Hematopoietic multipotent progenitor cell (in vitro differentiated cells): ENCODE results near the gene MAGED4B. TPM values are rescaled to one million over a fixed set of nuclear protein-coding genes. Genes with fewer than 3 reads are reported as not detected.
"Not testable (repeated sequence)": the region's sequence is repeated elsewhere in the genome, so short reads cannot be mapped to it uniquely, and the experiment has no call there.

Experiments used
- DNase-seq, 3 donors: peaks; one replicate each; pipeline ENCODE4 v3.0.0-alpha.2; 2011 to 2015; ENCODE audit warnings: low read depth in 2 of 3, low spot score in 2 of 3
- small RNA-seq: library from RNA; depleted of rRNA; stranded (forward); fragments of <200 nt; gene quantifications from one replicate; pipeline ENCODE3, GENCODE V24; 2012
- total RNA-seq: library from RNA; depleted of rRNA; stranded (reverse); fragments of >200 nt; gene quantifications from one replicate; pipeline ENCODE4 v1.2.3, GENCODE V29; 2012

The MAGED4B gene, protein sequence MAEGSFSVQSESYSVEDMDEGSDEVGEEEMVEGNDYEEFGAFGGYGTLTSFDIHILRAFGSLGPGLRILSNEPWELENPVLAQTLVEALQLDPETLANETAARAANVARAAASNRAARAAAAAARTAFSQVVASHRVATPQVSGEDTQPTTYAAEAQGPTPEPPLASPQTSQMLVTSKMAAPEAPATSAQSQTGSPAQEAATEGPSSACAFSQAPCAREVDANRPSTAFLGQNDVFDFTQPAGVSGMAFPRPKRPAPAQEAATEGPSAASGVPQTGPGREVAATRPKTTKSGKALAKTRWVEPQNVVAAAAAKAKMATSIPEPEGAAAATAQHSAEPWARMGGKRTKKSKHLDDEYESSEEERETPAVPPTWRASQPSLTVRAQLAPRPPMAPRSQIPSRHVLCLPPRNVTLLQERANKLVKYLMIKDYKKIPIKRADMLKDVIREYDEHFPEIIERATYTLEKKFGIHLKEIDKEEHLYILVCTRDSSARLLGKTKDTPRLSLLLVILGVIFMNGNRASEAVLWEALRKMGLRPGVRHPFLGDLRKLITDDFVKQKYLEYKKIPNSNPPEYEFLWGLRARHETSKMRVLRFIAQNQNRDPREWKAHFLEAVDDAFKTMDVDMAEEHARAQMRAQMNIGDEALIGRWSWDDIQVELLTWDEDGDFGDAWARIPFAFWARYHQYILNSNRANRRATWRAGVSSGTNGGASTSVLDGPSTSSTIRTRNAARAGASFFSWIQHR
- total RNA-seq = 13.2 TPM

DNA sequence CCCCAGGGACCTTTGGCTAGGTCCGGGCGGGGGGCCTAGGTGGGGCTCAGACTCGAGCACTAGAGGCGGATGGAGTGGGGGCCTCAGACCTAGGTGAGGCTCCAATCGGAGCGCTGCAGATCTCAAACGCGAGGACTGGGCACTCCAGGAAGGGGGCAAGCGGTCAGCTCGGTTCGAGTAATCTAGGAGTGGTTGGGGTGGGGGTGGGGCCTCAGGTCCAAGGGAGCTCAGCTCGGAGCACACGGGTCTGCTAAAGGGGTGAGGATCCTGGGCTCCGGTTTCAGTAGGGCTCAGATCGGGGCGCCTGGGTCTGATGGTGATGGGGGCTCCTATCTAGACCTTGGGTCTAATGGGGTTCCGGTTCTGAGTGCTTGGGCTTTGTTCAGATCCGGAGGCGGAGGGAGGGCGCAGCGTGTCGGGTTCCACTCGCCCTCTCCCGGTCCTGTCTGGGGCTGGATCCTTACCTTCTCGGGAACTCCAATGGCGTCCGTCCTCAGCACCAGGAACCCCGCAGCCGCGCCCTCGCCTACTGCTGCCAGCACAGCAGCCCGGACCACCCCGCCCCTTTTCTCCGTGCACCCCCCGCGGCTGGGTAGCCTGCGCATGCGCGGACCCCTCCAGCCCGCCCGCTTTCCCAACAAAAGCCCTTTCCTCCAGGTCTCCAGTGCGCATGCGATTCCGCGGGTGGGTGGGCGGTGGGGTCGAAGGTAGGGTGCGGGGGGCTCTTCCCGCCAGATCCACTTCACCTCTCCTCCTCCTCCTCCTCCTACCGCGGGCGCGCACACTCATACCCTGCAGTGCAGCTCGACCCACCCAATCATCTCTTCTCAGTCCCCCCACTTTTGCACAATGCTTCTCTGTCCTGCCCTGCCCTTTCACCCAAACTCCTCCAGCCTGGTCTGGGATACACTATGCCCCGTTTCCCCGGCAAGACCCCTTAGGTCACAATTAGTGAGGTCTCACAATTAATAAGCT is at the start of gene MAGED4B:
Gene MAGED4B, minus strand, starts transcription at position 518 of the 975 bp plus-strand sequence. CDS start 1,011 bp downstream, outside the sequence.
- DNase-seq = not testable (repeated sequence)

DNA sequence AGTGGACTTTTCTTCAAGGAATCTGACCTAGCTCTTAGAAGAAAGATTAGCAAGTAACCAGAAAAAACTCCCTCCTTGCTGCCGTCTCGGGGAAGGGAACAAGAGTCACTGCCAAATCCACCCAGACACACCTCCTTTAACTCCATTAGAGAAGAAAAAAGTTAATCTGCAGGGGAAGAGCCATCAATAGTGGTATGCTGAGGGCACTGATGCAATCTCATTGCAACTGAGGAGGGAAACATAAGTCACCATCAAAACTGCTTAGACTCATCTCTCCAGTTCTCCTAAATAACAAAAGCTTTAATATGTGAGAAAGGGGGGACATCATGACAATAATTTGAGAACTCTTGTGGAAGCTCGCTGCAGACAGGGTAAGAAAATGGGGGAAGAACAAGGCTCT is 49.3 kb upstream of the MAGED4B start:
- DNase-seq = no peak

DNA sequence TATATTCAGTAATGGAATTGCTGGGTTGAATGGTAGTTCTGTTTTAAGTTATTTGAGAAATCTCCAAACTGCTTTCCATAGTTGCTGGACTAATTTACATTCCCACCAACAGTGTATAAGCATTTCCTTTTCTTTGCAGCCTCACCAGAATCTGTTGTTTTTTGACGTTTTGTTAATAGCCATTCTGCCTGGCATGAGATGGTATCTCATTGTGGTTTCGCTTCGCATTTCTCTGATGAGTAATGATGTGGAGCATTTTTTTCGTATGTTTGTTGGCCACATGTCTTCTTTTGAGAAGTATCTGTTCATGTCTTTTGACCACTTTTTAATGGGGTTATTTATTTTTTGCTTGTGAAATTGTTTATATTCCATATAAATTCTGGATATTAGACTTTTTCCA is 13.6 kb upstream of the MAGED4B start:
- DNase-seq = peak in 2 of 3 donors; percentile 25 to 62

DNA sequence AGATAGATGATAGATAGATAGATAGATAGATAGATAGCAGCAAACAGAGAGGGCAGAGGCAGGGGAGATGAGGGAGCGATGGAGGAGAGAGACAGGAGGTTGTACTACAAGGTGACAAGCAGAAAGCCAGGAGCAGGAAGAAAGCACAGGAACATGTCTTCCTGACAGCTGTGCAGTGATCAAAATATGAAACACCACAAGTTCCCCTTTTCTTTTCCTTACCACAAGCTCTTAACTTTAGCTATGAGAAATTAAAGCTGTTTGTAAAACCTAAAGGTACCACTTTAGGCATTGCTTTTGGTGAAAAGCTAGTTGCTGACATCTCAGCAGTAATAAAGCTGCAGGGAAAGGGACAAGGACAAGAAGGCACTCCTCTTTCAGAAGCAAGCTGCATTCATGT is 9.1 kb upstream of the MAGED4B start:
- peak in 2 of 3 donors; percentile 38 to 69 for DNase-seq

DNA sequence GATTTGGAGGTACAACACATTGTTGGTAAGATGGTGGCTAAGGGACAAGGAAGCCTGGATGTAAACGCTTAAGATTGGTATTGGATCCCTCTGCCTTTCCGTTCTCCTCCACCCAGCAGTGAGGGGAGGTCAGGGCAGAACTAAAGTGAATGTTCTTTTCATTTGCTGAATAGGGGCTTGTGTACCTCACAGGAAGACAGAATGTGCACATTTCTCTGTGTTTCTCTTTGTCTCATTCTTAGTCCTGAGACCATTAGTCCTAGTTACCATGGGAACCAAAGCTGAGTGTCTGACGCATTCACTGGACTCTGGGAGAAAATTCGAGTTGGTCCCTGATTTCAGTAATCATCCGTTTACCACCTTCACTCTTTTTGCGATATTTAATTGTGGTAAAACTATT is 26.7 kb downstream of the MAGED4B start:
- not testable (repeated sequence) for DNase-seq

DNA sequence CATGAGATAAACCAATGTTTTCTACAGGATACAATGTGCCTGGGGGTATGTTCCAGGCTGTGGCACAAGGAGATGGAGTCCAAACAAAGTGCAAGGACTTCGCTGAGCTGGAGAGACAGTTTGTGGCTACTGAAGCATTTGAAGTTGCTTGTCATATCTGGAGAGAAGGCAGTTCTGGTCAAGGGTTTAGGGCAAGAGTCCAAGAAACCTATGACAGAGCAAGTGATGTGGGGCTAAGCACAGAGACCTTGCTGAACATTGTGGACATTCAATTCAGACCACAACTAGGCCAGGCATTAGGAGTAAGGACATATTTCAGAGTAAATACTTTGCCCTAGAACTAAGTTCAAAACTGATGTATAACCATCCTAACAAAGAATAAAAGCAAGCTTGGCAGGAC is 34.8 kb downstream of the MAGED4B start:
- no peak for DNase-seq

DNA sequence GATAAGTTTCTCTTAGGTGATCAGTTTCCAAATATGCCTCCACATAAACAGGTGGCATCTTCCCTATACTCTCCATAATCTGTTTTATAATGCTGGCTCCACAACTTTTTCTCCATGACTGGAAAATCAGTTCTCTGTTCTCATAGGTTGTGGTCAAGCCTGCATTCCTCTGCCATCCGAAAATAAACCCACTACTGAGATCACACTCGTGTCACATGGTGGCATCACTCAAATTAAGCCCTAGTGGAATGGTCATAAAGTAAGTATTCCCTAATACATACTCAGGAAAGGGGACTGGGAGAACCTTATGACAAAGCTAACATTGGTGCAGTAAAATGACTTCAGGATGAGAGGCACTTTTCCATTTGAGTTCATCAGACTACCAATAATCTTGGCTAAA is 37.6 kb downstream of the MAGED4B start:
- DNase-seq = no peak

DNA sequence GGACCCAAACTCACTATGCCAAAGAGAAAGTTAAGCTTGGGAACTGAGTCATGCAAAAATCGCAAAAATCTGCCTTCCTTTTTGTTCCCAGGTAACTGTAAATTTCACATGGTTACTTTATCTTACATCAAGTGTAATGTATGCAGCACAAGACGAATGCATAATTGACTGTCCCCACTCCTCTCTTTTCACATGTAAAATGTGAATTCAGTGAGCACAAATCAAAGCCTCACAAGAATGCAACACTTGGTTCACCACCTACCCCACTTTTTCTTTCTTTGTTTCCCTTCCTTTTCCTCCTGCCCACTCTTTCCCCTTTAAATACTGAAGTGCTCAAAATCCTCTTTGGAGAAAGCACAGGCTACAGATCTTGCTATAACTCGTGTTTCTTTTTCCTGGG is 53.2 kb downstream of the MAGED4B start:
- no peak for DNase-seq

Small RNA genes within 50 kb of the gene (small RNA-seq; reads per million reads assigned to genes)
- gene SNORA11E = not detected

Other genes starting within 250 kb of the MAGED4B start
- gene MAGED1, start 175.6 kb downstream of the MAGED4B start, total RNA-seq = 81.1 TPM
- 6.7 TPM for gene MAGED4, start 115.7 kb upstream of the MAGED4B start, total RNA-seq